ENCODE data around the gene PLA2G4F.

PLA2G4F gene

DNA sequence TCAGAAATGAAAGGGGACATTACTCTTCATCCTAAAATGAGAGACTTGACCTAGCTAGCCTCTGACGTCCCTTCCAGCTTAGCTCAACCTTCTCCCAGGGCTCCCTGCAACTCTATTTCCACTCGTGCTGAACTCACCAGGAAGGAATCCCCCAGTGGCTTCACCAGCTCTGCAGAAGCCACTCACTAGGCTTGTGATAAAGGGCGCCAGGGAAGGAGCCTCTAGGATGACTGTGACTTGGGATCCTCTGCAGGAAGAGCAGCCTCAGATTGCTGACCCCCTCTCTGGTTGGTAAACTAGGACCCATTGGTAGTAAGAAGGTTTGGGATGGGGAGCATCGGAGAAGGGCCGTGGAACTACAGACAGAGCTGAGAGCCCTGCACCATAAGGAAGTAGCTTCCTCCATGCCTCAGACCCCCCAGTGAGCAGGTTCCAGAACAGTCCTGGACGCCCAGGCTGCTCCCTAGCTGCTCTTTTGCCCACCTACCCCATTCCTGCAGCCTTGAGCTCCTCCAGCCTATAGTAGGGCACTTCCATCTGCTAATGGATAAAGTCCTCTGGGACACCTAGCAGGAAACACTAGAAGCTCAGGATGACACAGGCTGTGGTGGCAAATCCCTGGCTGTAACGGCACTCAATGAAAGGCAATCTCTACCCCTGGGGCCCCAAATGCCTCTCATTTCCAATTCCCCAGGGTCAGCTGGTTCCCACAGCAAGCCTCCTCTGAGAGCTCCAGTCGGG lies 26.0 kb downstream of the PLA2G4F start:
- no peak for DNase-seq

DNA sequence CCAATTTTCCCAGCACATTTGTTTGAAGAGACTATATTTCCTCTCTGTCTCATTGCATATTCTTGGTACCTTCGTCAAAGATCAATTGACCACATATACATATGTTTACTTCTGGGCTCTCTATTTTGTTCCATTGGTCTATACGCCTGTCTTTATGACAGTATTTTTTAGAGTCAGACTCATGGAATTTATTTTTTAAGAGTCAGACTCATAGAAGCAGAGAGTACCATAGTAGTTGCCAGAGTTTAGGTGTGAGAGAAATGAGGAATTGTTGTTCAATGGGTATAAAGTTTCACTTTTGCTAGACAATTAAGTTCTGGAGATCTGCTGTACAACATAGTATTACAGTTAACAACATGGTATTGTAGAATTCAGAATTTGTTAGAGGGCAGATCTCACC lies 27.1 kb downstream of the PLA2G4F start:
- no peak for DNase-seq

DNA sequence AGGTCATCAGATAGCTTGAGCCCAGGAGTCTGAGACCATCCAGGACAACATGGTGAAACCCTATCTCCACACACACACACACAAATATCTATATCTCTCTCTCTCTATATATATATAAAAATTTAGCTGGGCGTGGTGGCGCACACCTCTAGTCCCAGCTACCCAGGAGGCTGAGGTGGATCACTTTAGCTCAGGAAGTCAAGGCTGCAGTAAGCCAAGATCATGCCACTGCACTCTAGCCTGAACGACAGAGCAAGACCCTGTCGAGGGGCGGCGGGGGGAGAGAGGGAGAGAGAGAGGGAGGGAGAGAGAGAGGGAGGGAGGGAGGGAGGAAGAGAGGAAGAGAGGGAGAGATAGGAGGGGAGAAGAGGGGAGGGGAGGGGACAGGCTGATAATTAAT lies 28.0 kb downstream of the PLA2G4F start:
- no peak for DNase-seq

DNA sequence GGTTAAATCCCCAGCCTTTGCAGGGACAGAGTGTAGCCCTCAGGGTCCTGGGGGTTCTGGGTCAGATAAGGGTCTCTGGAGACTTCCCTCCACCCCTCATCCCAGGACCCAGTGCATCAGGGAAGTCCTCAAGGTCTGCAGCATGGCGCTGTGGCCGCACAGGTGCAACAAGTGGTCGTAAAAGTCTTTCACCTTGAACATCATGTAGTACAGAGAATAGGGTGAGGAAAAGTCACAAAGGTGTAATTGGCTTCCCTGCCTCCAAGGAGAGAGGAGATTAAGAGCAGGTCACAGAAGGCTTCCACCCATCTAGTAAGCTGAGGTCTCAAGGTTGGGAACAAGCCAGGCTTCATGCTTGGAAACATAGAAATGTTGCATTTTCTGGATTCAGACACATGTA lies 32.9 kb downstream of the PLA2G4F start:
- DNase-seq = no peak

DNA sequence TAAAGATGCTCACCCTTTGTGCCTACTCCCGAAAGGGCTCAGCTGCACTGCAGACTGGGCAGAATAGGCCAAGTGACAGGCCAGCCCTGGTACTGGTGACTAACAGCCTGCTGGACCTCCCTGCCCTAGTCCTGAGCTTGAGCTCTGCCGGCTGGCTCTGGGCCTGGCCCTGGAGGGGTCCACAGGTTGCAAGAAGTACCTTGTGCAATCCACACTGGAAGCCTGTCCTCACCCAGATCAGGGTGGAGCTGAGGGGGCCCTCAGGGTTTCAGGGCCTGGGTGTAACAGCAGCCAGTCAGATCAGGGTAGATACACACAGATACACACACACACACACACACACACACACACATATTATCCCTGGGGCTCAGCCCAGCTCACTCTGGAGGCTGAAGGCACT lies 34.8 kb downstream of the PLA2G4F start:
- no peak for DNase-seq

DNA sequence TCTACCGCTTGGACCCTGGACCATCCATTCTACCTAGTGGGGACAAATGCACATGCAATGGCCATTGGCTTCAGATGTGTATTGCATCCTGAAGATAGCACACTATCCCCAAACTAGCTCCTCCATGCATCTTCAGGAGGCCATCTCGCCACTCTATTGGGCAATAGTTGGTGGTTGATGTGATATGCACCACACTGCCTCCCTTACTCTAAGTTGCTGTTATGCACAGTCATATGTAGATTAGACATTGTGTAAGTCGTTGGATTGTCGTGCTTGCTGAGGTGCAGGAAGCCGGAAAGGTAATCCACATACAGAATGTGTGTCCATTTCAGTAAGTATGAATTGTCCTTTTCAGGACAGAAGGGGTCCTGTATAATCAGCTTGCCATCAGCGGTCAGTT lies 35.4 kb downstream of the PLA2G4F start:
- DNase-seq = no peak

DNA sequence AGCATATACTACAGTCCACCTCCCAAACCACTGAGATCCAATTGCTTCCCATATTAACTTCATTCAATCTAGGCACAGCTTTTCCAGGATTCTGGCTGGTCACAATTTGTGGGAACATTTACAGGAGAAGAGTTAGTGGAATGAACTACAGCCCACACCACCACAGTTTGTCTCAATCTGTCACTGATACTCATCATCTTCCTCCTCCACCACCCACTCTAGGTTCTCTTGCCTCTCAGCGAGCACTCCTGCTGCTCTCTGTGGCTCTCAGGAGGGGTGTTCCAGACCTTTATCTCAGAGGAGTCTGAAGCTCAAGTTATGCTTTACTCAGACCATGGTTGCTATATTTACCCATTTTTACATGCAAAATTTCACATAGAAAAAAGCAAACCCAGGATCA lies 36.2 kb downstream of the PLA2G4F start:
- DNase-seq = no peak

DNA sequence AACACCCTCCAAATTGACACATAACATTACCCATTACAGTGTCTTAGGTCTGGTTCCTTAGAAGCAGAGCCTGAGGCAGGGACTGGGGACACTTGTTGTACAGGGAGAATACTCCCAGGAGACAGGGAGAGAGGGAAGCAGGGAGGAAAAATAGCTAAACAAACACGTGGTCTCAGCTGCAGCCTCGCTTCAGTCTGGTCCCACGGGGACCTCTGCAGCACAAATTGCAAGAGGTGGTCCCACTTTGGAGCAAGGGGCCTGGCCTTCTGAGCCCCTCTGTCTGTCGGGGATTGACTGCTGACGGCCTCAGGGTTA lies 37.0 kb downstream of the PLA2G4F start:
- no peak for DNase-seq

DNA sequence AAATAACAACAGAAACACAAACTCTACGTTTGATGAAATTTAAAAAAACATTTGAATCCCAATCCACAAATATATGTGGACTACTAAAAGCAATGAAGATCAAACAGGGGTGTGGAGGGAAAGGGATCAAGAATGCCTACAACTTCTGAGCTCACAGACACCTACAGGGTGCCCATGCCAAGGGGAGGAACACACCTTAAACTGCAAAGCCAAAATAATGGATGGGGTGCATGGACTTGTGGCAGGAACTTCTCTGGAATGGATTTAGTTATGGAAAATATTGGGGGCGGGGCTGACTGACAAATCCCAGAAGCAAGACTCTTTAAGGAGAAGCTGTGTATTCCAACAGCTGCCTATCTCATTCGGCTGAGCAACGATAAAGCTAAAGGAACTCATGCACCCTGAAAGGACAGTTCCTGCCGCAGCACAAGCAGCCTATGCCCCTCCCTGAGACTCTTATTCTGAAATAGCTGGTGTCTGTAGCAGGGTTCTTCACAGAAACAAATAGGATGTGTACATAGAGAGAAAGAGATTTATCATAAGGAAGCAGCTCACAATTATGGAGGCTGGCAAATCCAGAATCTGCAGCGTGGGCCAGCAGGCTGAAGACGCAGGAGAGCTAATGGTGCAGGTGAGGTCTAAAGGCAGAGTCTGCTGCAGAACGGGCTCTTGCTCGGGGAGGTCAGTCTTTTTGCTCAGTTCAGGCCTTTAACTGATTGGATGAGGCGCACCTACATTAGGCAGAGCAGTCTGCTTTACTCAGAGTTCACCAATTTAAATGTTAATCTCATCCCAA lies 37.6 kb downstream of the PLA2G4F start:
- no peak for DNase-seq

DNA sequence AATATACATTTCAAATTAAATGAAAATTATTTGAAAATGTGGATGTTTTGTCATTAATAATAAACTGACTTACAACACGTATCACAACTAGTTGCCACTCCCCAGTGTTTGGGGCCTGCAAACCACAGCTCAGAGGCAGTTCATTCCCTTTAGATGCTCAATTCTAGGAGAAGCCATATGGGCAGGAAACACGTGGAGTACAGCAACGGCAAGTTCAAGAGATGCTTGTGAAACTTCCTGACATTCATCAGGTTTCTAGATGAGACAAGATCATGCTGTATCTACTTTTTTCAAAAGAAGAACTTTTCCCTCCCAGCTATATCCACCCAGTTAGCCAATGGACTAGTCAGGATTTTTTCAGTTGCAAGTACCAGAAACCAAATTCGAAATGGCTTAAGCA lies 44.5 kb downstream of the PLA2G4F start:
- DNase-seq = no peak

DNA sequence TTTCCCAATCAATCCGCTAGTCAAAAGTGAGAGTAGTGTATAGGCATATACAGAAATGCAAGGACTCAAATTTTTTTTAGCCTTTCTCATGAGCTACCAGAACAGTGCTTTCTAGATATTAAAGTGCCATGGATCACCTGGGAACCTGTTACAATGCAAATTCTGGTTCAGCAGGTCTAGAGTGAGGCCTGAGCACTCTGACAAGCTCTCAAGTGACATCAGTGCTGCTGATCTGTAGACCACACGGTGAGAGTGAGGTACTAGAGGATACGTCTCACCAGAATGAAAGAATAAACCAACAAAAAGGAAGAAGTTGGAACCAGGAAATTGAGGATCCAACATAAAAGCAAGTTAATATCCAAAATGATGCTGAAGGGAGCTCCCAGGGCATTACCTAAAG lies 46.1 kb downstream of the PLA2G4F start:
- no peak for DNase-seq

DNA sequence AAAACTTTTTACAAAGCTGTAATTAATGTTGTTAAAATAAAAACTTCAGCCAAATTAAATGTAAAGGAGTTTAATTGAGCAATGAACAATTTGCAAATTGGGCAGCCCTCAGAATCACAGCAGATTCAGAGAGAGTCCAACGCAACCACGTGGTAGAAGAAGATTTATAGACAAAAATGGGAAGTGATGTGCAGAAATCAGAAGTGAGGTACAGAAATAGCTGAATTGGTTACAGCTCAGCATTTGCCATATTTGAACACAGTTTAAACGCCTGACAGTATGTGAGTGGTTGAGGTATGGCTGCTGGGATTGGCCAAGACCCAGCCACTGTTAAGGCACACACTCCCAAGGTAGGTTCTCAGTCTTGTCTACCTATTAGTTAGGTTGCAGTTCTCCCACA lies 47.6 kb downstream of the PLA2G4F start:
- DNase-seq = no peak

DNA sequence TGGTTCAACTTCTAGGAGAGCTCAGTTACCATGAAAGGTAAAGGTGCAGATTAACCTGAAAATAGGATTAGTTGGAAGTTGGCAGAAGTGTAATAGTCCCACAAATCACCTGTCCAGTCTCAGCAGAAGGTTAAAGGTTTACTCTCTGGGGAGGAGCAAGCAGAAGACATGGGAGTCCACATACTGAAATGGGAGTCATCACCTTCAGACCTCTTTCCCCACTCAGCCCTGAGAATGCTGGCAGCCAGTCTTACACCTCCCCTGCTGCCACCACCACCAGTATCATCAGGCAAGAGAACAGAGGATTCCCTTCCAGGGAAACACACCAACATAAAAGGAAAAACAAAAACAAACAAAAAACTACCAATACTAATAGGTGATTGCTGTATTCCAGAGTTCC lies 48.2 kb downstream of the PLA2G4F start:
- DNase-seq = no peak

DNA sequence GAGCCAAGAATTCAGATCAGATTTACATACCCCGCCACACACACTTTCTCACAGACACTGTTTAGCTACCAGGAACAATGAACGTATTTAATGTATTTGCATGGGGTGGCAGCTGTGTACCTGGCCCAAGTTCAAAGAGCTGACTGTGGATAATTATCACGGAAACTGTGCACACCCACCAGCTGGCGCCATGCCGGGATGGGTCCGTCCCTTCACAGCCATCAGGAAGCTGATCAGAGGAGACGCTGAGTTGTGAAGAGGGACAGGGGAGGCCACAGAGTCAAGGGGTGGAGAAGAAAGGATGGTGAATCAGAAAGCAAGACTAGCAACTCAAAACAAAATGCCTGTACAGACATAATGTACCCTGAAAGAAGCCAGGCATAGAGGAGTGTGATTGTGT lies 49.0 kb downstream of the PLA2G4F start:
- peak; percentile 6 for DNase-seq

DNA sequence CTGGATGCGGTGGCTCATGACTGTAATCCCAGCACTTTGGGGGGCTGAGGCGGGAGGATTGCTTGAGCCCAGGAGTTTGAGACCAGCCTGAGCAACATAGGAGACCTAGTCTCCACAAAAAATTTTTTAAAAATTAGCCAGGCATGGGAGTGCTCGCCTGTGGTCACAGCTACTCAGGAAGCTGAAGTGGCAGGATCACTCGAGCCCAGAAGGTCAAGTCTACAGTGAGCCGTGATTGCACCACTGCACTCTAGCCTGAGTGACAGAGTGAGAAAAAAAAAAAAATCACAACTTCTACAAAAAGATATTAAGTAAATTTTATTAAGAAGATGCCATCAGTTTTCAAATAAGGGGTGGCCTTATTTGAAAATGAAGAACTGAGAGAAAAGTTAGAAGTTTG lies 50.1 kb downstream of the PLA2G4F start:
- no peak for DNase-seq

DNA sequence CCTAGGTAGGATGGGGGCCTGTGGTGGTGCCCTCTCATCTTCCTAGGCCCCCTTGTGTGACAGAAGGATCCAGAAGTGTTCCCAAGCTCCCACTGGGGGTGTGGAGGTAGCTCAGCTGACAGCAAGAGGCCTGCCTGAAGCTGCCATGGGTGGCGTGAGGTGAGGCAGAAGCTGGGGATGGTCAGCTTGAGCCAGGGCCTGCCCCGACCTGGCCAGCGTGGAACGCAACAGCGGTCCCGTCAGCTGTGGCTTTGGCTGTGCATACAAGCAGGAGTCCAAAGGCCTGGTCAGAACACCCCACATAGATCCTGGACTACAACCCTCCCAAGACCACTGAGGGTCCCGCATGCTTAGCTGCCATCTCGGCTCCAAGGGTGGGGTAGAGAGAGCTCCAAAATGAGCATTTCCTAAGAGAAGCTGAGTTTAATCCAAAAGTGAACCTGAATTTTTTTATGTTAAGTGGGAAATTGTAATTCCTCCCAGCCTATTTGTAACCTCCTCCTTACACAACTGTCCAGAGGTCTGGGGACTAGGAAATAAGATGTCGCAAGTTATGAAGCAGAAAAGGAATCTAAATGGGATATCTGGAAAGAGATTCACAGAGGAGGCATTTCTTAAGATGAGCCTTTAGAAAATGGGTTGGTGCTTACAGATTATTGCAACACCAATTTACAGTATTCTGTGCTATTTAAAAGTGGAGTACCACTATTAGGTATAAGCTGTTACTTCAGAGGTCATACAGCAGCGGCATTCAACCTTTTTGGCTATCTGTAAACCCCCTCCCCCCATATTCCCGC lies 52.1 kb downstream of the PLA2G4F start:
- no peak for DNase-seq

DNA sequence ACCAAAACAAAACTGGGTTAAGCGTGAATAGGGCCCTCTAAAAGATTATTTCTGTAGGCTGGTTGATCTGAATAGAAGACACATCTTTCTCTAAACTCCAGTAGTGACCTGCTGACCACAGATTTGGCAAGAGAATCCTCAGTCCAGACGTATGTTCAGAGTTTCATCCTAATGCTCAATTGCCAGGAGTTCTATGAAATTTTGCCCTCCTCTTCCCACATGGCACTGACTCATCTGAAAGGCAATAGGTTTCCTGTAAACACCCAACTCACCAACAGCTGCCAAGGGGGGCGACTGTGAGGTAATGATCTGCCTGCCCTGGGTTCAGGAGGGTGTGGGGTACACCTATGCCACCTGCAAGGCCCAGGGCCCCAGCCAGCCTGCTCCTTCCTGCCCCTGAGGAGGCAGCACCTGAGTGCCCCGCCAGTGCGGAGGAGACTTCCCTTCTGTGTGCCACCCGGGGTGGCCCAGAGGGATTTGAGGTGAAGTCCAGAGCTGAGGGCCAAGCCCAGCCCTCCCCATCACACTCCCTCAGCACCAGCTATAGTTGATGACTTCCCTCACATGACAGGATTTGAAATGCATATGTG lies 53.7 kb downstream of the PLA2G4F start:
- DNase-seq = no peak

DNA sequence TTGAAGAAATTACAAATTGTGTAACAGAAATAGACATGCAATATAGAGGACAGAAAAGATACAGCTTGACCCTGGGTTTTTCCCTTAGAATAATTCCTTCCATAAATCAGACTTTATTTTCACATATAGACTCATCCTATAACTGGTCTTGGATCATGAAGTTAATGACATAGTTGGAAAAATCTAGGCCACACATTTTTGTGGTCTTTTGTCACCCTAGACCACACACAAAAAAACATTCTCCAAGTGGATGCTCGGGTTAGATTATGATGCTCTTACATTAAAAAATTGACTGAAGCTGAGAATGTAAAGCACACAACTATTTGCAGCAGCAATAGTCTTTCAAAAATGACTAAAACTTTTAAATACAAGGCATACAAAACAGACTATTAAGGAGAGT lies 54.6 kb downstream of the PLA2G4F start:
- no peak for DNase-seq

DNA sequence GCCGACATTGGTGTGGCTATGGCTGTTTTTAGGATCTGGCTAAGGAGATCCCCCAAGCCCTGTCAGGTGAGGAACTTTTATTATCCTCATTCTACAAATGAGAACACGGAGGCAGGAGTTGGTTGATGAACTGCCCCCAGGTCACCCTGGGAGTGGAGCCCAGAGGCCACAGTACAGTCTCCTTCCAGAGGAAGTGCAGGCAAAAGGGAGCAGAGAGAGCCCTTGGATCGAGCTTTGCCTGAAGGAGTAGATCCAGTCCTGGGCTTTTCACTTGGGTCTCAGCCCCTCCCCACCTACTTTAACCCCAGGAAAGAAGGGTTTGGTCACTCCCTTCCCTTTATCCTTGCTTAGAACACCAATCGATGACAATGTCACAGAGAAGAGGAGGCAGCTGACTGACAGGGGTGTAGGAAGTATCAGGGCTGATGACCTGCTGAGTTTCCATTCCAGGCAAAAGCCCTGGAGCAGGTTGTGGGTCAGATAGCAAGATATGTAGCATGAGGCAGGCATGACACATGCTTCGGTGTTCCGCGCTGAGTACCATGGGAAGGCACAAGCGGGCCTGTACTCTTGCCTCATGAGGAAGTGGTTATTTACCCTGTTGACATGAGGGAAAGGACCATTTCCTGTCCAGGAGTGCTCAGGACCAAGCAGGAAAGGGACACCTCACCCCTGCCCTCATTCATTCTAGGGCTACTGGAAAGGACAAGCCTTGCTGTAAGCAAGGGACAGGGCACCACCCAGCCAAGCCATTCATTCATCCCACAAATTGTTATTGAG lies 56.2 kb downstream of the PLA2G4F start:
- no peak for DNase-seq

DNA sequence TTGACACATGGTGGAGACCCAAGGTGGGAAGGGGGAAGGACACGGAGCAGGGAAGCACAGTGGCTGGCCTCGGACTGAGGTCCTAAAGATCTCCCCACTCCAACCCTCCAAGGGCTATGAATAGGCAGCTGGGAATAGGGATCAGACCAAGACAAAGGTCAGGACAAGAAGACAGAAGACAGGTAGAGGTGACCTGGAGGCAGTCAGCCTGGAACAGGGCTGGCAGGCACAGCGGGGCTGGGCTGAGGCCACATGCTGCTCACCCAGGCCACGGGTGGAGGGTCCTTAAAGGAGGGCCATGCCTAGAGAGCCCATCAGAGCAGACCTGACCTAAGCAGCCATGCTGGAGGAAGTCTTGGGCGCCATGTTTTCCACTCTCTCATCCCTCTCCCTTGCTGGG lies 59.4 kb downstream of the PLA2G4F start:
- DNase-seq = no peak

DNA sequence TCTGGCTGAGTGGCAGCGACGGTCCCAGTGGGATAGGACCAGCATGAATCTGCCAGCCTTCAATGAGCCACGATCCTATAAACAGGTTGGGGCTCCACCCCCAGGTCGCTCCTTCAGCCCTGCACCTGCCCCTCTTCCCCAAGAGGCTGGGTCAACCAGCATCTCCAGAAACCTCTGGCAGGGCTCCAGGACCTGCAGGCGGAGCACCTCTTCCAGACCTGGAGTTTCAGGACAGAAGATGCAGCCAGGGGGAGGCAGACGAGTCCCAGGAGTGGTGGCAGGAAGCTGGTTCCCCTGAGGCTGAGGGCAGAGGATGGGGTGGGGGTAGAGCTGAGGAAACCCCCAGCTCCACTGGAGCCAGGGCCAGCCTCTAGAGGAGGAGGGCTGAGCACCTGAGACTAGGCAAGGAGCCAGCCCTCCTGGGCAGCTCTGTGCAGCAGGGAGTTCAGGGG lies 61.9 kb downstream of the PLA2G4F start, which contains the start of gene PLA2G4D:
Gene PLA2G4D, minus strand, starts transcription at position 51 of the 452 bp plus-strand sequence. CDS start 103 bp downstream, outside the sequence.
- DNase-seq = no peak

DNA sequence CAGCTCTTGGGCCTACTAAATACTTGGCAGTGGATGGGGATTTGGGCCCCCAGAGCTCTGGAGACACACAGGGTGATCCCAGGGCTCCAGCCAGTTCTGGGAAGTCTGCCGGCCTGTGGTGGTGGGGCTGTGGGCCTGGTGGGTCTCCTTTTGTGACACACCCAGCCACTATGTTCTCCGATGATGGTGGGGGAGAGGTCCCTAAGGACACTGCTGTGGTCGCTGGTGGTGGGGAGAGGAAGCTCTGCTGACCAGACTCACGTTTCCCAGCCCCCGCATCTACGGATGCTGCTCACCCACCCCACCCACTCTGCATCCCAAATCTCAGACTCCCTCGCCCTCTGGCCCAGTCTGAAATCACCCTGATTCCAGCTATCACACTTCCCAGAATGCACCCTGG lies 62.5 kb downstream of the PLA2G4F start:
- DNase-seq = no peak

All from CD4-positive, alpha-beta T cell treated with Interleukin-17A for 4 hours (primary cell).